ENCODE measurements around the gene AGAP1.
A peak's percentile ranks its signal among the peaks of the same experiment; 100 is the strongest.

Gene AGAP1

DNA sequence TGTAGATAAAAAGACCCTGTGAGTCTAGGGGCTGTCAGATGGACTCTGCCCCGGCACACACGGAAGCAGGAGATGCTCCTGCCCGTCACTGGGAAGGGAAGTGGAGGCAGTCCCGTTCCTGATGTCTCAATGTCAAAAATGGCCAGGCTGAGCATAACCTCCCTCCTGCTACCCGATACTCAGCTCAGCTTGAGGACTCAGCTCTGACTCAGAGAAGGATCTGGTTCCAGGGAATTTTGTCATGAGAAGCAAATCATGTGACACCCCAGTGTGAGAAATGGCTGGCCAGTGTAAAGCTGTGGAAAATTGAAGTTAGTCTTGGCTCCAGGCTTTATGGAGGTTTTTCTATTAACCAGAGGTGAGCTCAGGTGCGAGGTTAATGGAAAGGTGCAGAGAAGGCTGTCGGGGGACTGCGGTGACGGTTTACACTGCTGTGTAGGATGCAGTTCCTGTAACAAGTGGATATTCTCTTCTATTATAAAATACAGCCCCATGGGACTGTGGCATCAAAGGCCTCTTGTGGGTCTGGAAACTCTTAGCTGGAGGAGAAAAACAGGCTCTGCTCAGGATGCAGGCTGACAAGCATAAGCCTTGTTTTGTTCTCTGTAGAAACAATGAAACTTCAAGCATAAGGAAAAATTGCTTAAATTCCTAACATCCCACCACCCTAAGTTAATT is 24.7 kb upstream of the AGAP1 start:
- no peak for DNase-seq (ENCODE audit: low read depth)
- TF ChIP-seq, protein P1, sequence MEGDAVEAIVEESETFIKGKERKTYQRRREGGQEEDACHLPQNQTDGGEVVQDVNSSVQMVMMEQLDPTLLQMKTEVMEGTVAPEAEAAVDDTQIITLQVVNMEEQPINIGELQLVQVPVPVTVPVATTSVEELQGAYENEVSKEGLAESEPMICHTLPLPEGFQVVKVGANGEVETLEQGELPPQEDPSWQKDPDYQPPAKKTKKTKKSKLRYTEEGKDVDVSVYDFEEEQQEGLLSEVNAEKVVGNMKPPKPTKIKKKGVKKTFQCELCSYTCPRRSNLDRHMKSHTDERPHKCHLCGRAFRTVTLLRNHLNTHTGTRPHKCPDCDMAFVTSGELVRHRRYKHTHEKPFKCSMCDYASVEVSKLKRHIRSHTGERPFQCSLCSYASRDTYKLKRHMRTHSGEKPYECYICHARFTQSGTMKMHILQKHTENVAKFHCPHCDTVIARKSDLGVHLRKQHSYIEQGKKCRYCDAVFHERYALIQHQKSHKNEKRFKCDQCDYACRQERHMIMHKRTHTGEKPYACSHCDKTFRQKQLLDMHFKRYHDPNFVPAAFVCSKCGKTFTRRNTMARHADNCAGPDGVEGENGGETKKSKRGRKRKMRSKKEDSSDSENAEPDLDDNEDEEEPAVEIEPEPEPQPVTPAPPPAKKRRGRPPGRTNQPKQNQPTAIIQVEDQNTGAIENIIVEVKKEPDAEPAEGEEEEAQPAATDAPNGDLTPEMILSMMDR (IDR thresholded peaks at IDR 0.05; ENCODE audit: insufficient read depth, low read depth, low read length, missing control alignments): no peak
- no peak overlapping the region for H3K4me3 ChIP-seq (ENCODE audit: low read depth, low read length)

DNA sequence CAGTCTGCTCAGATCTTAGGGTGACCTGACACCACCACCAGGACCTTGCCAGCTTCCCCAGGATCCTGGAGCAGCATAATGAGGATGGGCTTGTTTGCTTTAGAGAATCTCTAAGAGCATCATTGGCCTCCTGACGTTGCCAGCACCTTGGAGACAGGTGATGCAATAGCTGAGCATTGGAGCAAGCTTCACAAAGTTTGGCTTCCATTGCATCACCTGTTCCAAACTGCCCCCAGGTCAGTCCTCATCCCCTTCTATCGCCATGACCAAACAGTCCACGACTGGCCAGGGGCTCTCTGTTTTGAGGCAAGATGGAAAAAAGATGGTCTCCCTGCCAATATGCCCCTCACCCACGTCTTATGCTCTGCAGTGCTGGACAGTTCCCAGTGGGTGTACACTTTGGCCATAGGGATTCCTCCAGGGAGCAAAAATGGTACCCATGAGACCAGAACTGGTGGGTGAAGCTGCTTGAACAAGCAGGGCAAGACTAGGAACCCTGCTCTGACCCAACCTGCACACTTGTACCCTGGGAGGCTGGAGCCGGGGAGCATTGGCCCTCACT is 22.6 kb upstream of the AGAP1 start:
- no peak overlapping the region for H3K4me3 ChIP-seq (ENCODE audit: low read depth, low read length)
- TF ChIP-seq, protein P1 (IDR thresholded peaks at IDR 0.05; ENCODE audit: insufficient read depth, low read depth, low read length, missing control alignments): no peak
- DNase-seq (ENCODE audit: low read depth): no peak

DNA sequence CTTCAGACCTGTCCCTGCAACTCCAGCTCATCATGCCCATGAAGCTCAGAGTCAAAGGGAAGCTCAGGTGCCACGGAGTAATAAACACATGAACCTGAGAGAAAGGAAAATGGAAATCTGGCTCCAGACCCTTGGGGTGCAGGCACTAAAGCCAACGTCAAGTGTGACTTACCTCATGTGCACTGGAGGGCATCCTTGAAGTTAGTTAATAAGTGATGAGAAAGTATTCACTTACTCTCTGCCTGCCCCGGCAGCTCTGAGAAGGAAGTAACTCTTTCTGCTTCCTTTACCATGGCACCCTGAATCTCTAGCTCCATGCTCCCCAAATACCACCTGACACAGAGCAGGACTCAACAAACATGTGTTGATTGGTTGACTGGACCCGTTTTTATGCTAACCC is 21.4 kb upstream of the AGAP1 start:
- TF ChIP-seq, protein P1 (IDR thresholded peaks at IDR 0.05; ENCODE audit: insufficient read depth, low read depth, low read length, missing control alignments): no peak
- DNase-seq (ENCODE audit: low read depth): no peak
- no peak overlapping the region for H3K4me3 ChIP-seq (ENCODE audit: low read depth, low read length)

DNA sequence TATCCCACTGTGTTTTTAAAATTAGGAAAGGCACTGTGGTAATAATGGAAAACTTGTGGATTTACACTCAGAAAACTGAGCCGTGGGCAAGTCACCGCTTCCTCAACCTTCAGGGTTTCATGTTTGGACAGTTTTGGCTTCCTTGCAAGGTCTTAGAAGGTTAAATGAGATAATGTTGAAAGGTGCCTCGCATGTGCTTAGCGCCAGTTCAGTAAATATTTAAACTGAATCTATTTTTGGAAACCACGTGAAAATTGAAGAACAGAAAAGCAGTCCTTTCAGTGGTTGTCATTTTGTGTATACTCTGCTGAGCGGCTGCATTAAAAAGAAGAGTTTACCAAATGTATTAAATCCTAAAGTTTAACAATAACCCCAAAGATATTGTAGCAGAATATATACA is 15.2 kb upstream of the AGAP1 start:
- H3K4me3 ChIP-seq (ENCODE audit: low read depth, low read length): no peak overlapping the region
- TF ChIP-seq, protein P1 (IDR thresholded peaks at IDR 0.05; ENCODE audit: insufficient read depth, low read depth, low read length, missing control alignments): no peak
- DNase-seq (ENCODE audit: low read depth): no peak

DNA sequence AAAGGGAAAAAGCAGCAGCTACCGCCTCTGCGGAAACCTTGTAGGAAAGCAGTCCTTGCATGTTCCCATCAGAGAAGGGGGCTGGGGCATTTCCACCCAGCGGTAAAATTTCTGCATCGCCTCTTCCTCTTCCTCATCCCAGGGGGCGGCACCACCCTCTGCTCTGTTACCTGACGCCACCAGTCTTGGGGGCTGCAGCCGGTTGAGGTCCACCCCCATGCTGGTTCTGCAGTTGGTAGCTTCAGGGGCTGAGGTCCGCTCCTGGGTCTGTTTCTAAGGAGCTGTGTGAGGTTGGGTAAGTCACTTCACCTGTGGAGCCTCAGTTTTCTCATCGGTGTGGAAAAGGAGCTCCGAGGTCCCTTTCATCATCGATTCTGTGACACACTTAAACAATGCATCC is 14.2 kb upstream of the AGAP1 start:
- H3K4me3 ChIP-seq (ENCODE audit: low read depth, low read length): no peak overlapping the region
- TF ChIP-seq, protein P1 (IDR thresholded peaks at IDR 0.05; ENCODE audit: insufficient read depth, low read depth, low read length, missing control alignments): no peak
- no peak for DNase-seq (ENCODE audit: low read depth)

DNA sequence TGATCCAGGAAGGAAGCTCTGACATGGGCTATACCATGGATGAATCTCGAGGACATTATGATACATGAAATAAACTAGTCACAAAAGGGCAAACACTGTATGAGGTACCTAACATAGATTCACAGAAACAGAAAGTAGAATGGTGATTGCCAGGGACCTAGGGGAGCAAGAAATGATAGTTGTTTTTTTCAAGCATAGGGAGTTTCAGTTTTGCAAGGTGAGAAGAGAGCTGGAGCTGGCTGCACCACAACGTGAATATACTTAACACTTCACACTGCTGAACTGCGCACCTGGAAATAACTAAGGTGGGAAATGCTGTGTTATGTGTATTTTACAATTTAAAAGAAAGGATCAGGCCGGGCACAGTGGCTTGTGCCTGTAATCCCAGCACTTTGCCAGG is 13.2 kb upstream of the AGAP1 start:
- H3K4me3 ChIP-seq (ENCODE audit: low read depth, low read length): no peak overlapping the region
- TF ChIP-seq, protein P1 (IDR thresholded peaks at IDR 0.05; ENCODE audit: insufficient read depth, low read depth, low read length, missing control alignments): no peak
- DNase-seq (ENCODE audit: low read depth): peak; percentile 12

DNA sequence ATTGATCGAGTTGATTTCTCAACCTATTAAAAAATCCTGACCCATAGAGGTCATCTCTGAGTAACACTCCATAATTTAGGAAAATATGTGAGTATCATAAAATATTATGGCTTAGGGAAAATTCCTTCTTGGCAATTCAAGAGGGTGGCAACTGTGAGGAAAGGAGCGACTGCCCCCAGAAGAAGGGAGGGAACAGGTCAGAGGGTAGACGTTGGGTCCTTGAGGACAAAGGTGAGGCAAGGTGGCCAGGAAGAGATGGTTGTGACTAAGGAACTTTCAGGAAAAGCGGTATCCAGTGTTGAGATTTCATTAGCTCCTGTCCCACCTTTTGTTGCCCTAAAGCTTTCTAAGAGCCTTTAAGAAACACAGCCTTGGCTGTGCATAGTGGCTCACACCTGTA is 10.5 kb upstream of the AGAP1 start:
- TF ChIP-seq, protein P1 (IDR thresholded peaks at IDR 0.05; ENCODE audit: insufficient read depth, low read depth, low read length, missing control alignments): no peak
- no peak overlapping the region for H3K4me3 ChIP-seq (ENCODE audit: low read depth, low read length)
- no peak for DNase-seq (ENCODE audit: low read depth)

All from GM12865 (cell line).